GM18526 (cell line): ENCODE measurements around the gene SERPINB5.

Source experiments
- POLR2A ChIP-seq: IDR thresholded peaks from 3 replicates; pipeline ENCODE4 v1.6.1; 2011; ENCODE audit not compliant: insufficient read length; ENCODE audit errors: extremely low read depth

SERPINB5 gene

GRCh38 chr18:63539904-63540510 lies 63.2 kb downstream of the SERPINB5 start:
- no peak for TF ChIP-seq POLR2A

GRCh38 chr18:63542069-63542468 lies 65.3 kb downstream of the SERPINB5 start, which contains the start of gene SERPINB12:
Gene SERPINB12 (plus strand): TSS chr18:63542369. CDS start chr18:63556160, 13,791 bp downstream.
- no peak for TF ChIP-seq POLR2A

- TF ChIP-seq POLR2A, result no peak
These were observed 67.3 kb downstream of the SERPINB5 start for GRCh38 chr18:63544017-63544416.

DNA sequence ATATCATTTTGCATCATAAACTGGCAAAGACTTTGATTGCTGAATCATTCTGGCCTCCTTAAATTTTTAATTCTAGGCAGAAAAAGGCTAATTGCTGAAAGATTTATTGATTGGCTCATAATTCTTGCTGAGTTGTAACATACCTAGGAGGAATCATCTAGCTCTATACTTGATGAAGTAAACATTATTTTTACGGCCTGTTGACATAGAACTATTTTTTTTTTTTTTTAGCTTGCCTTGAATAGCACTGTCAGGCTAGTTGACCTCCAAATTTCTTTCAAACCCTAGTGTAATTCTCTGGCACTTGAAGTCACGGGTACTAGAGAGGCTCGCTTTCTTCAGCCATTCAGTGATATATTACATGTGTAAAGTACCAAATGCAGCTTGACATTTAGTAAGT lies 68.2 kb downstream of the SERPINB5 start:
- no peak for TF ChIP-seq POLR2A

- no peak for TF ChIP-seq POLR2A
These were observed 73.3 kb downstream of the SERPINB5 start for GRCh38 chr18:63550068-63550467.

DNA sequence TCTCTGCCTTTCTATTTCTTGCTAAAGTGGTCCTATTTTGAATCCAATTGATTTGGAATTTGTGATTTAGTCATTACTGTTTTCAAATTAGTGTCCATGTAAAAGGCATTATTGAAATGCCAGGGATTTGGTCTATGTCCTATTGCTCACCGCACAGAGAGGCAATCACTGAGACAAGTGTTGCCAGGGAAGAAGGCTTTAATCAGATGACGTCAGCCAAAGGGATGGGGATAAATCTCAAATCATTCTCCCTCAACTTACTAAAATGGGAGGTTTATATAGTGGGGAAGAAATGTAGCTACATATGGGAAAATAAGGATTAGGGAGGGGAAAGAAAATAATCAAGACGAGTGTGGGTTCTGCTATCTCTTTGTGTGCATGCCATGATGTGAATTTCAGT lies 75.0 kb downstream of the SERPINB5 start:
- no peak for TF ChIP-seq POLR2A

DNA sequence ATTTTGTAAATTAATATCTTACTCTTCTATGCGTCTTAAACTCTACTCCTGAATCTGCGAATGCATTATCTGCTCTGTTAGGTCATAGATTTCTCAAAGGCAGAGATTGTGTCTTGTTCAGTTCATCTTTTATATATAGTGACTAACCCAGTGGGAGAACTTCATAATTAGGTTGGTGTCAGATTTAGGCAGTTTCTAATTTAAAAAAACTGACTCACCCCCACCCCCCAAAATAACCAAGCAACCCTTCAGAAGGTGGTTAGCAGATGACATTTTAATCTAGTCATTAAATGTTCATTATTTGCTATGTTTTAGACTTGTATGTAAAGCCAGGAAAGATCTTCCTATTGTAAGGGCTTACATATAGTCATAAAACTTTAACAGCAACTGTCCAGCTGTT lies 75.8 kb downstream of the SERPINB5 start:
- no peak for TF ChIP-seq POLR2A

- no peak for TF ChIP-seq POLR2A
These were observed 76.3 kb downstream of the SERPINB5 start for GRCh38 chr18:63553081-63553480.
